GM18909 (cell line): ENCODE measurements around the gene CACNA2D3.

Source experiments
- ATAC-seq: cut with Tn5 transposase; IDR thresholded peaks from one replicate; pipeline ENCODE4 v1.9.1; 2021; ENCODE audit warnings: mild to moderate bottlenecking; ENCODE audit not compliant: unreplicated experiment, poor library complexity

The CACNA2D3 gene

DNA sequence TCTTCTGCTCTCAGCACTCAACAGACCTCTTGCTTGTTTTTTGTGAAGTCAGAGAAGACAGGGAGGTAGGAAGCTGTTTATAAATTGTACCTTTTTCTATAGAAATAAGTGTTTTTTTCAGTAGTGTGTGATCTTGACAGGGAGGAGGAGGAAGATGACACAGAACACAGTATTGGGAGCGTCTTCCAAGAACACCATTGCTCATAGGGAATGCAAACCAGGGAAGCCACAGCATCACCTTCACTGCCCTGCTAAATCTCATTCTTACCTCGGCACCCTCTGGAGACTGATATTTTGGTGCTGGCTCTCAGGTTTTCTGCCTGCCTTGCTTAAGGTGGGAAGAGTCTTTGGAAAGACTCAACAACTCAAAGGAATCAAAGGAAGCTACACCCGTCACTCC, 636.1 kb downstream of the CACNA2D3 start:
- no peak for ATAC-seq

DNA sequence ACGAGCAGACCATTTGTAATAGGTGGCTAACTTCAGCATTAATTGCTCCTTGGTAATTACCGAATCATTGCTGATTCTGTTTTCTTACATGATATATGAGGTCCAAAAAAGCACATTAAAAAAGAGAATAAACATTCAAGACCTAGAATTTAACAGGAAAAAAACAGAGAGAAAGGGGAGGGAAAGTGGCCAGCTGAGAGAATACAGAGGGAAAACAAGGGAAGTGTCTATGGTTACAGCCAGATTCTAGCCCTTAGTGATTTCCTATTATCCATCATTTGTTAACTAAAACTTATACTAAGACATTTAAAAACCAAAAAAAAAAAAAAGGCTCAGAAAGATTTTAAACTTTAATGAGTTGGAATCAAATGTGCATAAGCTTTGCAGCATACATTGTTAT, 636.8 kb downstream of the CACNA2D3 start:
- no peak for ATAC-seq

DNA sequence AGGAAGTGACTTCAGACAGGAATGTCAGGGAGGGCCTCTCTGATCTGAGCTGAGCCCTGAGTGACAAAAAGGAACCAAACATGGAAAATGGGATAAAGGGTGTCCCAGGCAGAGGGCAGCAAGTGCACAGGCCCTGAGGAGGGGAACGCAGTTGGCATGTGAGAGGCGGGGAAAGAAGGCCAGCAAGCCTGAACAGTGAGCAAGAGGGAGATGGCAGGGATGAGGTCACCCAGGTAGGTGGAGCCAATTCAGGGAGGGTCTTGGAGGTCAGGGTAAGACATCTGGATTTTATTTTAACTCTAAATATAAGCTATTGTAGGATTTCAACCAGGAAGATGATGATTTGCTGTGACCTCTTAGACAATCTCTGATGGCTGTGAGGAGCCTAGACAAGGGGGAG, 637.8 kb downstream of the CACNA2D3 start:
- ATAC-seq, result no peak

DNA sequence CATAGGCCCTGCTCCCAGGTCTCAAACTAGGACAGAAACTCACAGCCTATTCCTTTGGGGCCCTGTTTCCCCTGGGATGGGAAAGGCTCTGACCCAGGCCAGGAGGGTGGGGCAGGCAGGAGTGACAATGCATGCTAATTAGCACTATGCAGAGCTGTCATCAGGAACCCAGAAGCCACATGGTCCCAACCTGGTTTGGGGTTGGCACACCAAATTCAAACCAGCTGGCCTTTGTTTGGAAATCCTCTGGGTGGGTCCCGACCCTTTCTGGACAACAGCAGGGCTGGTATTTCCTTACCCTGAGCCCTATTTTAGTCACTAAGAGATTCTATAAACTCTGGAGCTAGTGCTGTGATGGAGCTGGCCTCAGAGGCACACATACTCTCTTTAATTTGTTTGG, 639.3 kb downstream of the CACNA2D3 start:
- ATAC-seq, result no peak

DNA sequence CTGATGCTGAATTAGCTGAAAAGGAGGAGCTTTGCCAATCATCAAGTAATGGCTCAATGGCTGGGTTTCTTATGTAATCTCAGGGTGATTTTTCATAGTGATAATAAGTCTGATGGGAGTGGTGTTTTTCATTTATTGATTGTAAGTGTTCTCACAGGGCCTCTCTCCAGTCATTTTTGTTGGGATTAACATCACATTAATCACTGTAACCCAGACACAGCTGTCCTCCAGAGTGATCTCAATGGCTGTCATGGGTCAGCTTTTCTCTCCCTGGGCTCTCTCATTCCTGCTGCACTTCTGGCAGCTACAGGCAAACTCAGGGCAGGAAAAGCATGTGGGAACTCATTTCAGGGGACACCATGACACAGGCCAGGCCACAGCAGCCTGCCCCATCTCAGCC, 642.6 kb downstream of the CACNA2D3 start:
- no peak for ATAC-seq

DNA sequence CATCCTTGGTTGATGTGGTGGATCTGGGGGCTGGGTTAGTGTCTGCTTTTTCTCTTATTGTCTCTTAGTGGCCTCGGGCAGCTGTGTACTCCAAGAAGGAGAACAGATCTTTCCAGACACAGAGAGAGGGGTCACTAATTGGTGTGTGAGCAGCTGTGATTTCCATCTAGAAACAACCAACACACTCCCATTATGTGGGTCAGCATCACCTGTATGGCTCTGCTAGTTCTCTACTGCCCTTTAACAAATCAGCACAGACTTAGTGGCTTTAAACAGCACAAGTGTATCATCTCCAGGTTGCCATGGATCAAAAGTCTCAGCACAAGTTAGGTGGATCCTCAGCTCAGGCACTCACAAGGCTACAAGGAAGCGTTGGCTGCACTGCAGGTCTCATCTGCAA, 648.7 kb downstream of the CACNA2D3 start:
- ATAC-seq, result no peak

DNA sequence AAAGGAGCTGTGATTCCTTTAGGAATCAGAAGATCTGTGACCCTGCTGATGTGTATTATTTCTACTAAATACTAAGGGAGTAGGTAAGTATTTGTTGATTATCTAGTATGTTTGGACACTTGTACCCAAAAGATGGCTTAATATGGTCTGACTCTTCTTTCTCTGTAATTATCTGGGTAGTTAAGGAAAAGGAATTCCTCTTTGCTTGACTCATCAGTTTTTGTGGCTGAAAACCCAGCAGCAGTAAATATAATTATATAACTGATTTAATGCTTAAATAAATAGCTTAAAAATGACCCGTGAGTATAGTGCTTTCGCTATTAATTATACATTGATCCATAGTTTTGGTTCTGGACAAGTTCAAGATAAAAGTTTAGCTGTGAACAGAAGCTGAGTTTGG, 649.7 kb downstream of the CACNA2D3 start:
- no peak for ATAC-seq

DNA sequence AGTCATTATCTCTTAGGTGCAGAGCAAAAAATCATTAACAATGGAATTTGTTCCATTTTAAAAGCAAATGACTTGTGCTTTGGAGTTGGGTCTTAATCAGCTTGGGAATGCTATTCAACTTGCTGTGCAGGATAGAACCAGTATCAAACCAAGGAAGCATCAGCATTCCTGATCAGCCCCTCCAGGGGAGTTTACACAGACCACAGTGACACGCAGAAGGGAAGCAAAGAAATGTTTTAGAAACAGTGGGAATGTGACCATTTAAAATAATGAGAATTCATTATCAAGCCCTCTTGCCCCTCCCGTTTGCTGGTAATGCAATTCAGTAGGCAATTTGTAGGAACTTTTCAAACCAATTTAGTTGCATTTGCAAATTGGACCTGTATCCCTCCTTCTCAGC, 650.4 kb downstream of the CACNA2D3 start:
- ATAC-seq, result no peak

DNA sequence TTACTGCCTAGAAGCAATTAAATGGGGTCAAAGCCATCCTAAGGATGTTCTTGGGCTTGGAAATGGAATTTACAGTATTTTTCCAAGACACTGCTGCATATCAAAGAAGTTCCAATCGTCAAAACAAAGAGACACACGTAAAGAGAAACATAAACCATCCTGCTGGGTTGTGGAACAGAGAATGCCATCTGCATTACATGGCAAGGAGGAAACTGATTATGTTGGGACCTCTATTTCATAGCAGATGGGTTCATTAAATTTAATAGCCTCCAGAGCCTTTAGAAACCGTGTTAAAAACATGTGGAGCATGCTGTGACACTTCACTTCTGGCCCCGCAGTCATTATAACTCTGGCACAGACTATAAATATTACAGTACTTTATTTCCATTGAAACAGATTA, 650.9 kb downstream of the CACNA2D3 start:
- no peak for ATAC-seq

DNA sequence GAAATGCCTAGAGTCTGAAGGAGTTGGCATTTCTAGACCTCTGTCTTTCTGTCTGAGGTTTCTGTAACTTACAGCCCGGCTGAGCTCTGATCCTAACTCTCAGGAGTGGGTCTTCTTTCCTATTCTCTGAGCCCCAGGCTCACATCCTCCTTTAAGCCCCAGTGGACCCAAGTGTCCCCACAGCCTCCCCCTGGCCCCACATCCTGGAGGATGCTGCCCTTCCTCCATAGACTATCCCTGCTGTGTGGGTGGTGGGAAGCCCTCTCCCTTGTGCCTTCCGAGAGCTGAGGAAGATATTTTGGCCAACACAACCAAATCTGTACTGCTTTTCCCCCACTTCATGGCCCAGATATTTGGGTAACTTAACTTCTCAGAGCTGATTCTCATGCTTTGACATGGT, 654.2 kb downstream of the CACNA2D3 start:
- ATAC-seq, result no peak

DNA sequence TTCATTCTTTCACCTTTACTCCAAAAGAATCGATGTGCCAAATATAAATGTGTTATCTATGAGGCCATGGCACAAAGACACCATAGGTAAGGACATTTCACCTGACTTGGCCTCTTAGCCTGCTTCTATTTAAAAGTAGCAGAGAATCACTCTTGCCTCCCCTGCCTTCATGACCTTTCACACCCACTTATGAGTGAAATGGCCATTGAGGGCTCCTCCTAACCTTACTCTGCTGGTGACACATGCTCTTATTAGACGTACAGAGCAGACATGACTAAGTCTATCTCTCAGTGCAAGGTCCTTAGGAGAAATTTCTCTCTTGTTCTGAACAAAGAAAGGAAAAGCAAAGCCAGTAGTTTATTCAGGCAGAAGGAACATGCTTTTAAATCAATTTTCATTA, 654.8 kb downstream of the CACNA2D3 start:
- no peak for ATAC-seq

DNA sequence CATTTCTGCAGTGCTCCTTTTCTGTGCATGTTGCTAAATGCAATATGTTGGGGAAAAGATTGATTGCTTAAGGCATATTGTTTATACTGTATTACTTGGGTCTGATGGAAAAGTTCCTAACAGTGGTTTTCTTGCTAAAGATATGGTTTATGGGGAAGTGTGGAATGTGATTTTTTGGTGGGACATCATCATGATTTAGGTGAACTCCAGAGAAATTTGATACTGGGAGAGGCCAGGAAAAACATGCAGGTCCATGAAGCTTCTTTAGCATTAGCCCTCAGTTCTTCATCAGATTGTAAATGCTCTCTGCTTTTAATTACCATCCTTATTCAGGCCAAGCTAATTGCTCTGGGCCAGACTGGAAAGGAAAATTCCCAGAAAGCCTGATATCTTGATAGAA, 658.0 kb downstream of the CACNA2D3 start:
- no peak for ATAC-seq

DNA sequence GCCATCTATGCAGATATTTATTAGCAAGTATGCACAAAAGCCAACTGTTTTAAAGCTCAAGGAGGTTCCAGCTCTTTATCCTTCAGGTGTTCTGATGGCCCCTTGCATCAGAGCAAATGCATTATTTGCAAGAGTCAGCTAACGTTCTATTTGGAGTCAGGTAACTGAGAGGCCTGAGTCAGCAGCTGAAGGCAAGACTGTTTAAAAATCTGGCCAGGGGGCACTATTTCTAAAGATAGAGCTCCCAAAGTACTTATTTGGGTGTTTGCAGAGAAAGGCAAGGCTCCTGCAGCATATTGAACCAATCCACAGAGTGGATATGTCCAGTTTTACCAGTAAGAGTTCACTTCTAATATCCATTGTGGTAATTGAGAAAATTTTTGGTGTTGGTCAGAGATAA, 659.4 kb downstream of the CACNA2D3 start:
- no peak for ATAC-seq

DNA sequence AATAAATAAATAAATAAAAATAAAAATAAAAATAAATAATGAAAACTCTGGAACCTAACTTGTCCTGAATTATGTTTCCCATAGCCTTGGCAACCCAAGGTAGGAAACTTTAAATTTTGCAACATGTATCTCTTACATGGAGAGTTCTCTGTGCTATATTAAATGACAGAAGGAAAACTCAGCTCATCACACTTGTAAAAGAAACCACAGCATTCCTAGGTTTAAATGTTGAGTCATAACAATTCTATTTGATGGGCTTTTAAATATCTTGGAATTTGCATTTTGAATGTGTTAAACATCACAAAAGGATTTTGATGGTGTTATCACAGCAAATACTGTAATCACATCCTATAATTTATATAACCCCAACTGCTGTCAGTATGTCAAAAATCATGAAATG, 661.3 kb downstream of the CACNA2D3 start:
- ATAC-seq, result no peak

DNA sequence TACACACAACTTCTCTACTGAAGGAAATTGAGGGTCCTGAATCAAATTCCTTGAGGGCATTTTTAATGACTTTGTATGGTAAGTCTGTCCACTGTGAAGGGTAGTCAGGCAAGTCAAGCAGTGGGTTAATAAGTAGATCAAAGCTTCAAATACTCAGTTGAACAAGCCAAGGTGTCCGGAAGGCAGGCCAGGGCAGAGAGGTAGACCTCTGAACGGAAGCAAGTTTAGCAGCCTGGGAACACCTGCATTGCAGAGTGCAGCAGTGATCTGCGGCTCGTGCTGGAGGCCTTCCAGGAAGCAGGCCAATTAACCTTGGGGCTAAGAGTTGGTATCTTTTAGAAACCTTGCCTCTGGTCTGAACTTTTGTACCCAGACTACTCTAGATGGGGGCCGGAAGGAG, 661.7 kb downstream of the CACNA2D3 start:
- no peak for ATAC-seq

DNA sequence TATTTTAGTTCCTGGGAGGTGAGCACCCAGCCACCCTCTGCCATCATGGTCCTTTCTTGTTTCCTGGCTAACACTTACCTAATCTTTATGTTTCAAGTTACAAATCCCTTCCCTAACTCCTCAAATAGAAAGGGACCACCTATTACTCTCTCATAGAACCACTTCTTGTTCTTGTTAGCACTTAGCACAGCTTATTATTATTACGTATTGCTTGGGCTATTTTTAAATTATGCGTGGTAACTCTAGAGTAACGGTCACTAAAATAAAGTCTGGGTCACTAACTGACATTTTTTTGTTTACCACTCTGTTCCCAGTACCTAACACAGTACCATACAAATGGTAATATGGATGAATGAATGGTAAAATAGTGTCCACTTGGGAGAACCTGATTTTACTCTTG, 663.6 kb downstream of the CACNA2D3 start:
- ATAC-seq, result no peak

DNA sequence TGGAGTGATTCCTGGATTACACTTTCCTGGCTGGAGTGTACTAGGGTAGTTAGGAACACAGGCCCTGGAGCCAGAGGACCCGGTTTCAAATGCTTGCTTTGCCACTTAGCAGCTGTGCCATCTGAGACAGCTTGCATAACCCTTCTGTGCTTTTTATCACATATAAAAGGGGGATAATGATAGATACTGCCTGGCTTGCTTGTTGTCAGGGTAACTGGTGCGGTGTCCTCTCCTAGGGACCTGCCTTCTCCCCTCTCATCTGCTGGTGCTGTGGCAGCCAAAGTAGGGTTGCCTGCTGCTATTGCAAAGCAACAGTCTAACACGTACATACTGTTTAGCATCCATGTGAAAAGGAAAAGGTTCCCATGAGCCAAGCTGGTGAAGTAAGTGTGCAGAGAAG, 667.7 kb downstream of the CACNA2D3 start:
- no peak for ATAC-seq

DNA sequence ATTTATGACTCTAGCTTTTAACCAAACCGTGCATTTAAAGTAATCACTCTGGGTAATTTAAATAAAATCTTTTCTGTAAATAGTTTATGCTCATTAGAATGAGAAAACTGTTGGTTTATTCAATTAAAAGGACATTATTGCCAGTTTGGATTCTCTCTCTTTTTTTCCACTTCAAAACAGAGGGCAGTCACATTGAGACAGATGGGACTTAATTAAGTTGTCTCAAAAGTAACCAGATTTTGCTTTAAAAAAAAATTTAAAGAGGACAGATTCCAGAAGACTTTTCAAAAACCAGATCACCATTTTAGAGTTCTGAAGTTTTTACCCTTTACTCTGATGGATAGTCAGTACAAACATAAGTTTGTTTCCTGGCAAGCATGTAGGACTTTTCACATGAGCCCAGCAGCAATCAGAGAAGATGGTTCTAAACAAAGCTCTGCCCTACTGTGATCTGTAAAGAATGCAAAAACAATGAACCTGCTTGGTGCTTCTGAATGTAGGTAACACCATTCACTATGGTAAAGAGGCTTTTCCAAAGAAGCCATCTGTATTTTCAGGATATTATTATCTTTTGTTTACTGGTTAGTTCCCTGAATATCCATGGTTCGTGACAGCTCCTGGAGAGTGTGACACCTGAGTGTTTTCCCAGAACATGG, 669.3 kb downstream of the CACNA2D3 start:
- ATAC-seq, result no peak

DNA sequence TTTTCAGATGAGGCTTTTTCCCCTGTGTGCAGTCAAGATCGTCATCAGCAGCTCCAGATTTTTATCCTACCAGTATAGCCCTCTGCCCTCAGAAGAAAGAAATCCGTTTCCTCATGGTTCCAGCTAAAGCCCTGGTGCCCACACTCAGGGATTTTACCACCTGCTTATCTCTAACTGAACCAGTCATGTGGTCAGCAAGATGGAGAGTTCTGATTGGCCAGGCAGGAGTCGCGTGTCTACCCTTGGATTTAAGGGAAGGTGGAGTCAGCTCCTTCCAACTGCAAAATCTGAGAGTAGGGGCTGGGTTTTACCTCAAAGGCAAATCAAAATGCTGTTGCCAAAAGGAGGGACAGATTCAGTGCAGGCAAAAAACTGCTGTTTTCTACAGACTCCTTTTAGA, 670.2 kb downstream of the CACNA2D3 start:
- no peak for ATAC-seq

DNA sequence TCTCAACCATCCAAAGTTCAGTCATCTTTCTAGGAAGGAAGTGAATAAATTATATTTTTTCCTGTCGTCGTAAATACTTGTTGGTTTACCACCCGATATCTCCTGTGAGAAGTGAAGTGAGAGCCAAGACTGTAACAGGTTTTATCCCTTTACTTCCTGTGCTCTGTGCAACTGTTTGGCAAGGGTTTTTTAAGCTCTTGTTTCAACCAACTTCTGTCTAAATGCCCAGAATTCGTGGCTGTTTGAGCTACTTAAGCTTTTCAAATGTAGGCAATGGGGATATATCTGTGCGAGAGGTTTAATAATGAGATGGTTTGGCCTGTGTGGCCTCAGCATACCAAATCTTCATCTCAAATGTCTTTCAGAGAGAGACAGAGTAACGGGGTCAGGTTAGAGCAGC, 670.8 kb downstream of the CACNA2D3 start:
- no peak for ATAC-seq

DNA sequence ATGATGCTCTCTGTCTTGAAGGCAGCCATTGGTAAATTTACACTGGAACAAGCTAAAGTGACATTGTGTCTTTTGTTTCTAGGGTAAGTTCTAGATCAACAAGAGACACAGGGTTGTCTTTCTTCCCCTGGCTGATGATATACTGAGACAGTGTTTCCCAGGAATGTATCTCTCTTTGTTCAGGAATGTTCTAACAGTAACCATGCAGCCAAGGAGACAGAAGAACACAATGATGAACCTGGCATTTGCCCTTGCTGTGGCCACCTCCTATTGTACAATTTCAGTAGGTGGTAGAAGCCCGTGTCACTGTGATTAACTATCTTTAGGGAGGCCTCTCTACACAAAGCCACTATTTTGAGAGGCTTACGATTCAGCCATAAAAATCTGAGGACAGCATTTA, 674.8 kb downstream of the CACNA2D3 start:
- ATAC-seq, result no peak

DNA sequence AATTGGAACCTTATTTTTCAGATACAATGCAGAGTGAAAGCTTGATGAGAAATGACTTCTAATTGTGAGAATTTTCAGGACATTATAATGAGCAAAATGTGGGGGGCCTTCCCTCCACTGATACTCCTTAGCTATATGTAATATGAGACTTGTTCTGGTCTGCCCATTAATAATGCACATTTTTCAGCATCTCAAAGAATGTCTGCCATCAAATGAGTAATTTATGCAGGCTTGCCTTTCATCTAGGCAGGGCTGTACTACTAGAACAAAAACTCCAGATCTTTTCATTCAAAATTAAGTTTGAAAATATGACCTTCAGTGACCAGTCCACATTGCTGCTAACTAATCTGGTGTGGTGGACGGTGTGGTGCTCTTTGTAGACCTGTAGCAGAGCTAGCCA, 678.1 kb downstream of the CACNA2D3 start:
- ATAC-seq, result no peak

DNA sequence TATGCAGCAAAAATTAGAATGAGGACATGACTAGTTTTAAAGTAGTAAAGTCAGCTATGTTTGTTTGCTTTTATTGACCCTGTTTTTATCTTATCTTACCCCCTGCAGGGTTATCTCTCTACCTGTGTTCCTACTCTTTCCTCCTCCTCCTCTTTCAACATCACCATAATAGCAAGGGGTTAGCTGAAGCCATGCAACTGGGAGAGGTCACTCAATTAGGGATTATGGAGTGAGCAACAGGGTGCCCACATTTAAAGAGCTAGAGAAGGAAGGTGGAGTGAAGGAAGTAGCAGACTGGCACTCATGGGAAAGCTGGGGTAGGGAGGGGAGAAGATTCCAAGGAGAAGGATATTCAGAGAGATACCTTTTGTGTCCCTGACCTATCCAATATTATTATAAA, 679.6 kb downstream of the CACNA2D3 start:
- no peak for ATAC-seq
